ENCODE results near the gene SPATA20. TPM values are rescaled to one million over a fixed set of nuclear protein-coding genes. Genes with fewer than 3 reads are reported as not detected.

Gene SPATA20
- total RNA-seq, 1 donor from 2014 or later: 52.3 TPM

GRCh38 chr17:50579399-50579798 lies 32.4 kb downstream of the SPATA20 start:
- no peak for ATAC-seq (ENCODE audit: low read depth)
- Mint-ChIP-seq H3K27me3 (peaks cover 35% of the 10 kb centered on the region), H3K4me1 (no peaks in the 10 kb centered on the region), H3K36me3 (ENCODE audit: low read depth) (no peaks in the 10 kb centered on the region), H3K27ac (no peak overlapping the region), H3K9me3 (no peaks in the 10 kb centered on the region), H3K4me3 (no peak overlapping the region)
- POLR2A ChIA-PET: no interaction called here
- no peak for TF ChIP-seq CTCF (IDR thresholded peaks at IDR 0.05)
- intact Hi-C loops (cut with micrococcal nuclease): no loop called here
- no peak for DNase-seq
- CTCF ChIA-PET: no interaction called here

DNA sequence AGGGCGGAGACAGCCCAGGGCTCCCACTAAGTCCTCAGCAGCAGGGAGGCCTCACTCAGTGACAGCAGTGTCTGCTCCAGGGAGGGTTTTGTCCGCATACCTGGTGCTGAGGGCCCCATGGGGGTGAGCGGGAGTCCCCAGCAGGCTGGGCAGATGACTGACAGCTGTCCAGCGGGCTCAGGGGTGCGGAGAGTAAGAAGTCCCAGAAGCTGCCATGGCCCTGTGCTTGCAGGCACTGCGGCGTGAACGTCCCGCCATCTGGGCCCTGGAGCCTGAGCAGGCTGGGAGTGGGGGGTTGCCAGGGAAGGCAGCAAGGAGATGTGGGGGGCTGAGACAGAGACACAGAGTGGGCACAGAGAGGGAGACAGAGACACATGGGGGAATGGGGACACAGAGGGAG lies 33.7 kb downstream of the SPATA20 start:
- intact Hi-C loops (cut with micrococcal nuclease): no loop called here
- no peak for DNase-seq
- Mint-ChIP-seq H3K27me3 (peaks cover 35% of the 10 kb centered on the region), H3K36me3 (ENCODE audit: low read depth) (no peaks in the 10 kb centered on the region), H3K27ac (no peak overlapping the region), H3K9me3 (no peaks in the 10 kb centered on the region), H3K4me3 (no peak overlapping the region), H3K4me1 (no peaks in the 10 kb centered on the region)
- ATAC-seq (ENCODE audit: low read depth): no peak
- CTCF ChIA-PET: no interaction called here
- TF ChIP-seq CTCF (IDR thresholded peaks at IDR 0.05): no peak
- POLR2A ChIA-PET: no interaction called here

GRCh38 chr17:50581316-50581715 lies 34.3 kb downstream of the SPATA20 start:
- Mint-ChIP-seq H3K4me3 (no peak overlapping the region), H3K27me3 (peaks cover 35% of the 10 kb centered on the region), H3K36me3 (ENCODE audit: low read depth) (no peaks in the 10 kb centered on the region), H3K4me1 (no peaks in the 10 kb centered on the region), H3K9me3 (no peaks in the 10 kb centered on the region), H3K27ac (no peak overlapping the region)
- CTCF ChIA-PET: no interaction called here
- no peak for TF ChIP-seq CTCF (IDR thresholded peaks at IDR 0.05)
- POLR2A ChIA-PET: no interaction called here
- intact Hi-C loops (cut with micrococcal nuclease): no loop called here
- DNase-seq (no peak), ATAC-seq (ENCODE audit: low read depth) (no peak)

GRCh38 chr17:50582741-50583140 lies 35.8 kb downstream of the SPATA20 start:
- intact Hi-C loops (cut with micrococcal nuclease): no loop called here
- DNase-seq (no peak), ATAC-seq (ENCODE audit: low read depth) (no peak)
- H3K27ac Mint-ChIP-seq: no peak overlapping the region
- ChIA-PET POLR2A (no interaction called here), CTCF (no interaction called here)
- H3K4me3 Mint-ChIP-seq: no peak overlapping the region
- H3K4me1 Mint-ChIP-seq: no peaks in the 10 kb centered on the region
- no peak for TF ChIP-seq CTCF (IDR thresholded peaks at IDR 0.05)
- H3K36me3 Mint-ChIP-seq (ENCODE audit: low read depth): no peaks in the 10 kb centered on the region
- peaks cover 29% of the 10 kb centered on the region for H3K27me3 Mint-ChIP-seq
- H3K9me3 Mint-ChIP-seq: no peaks in the 10 kb centered on the region

DNA sequence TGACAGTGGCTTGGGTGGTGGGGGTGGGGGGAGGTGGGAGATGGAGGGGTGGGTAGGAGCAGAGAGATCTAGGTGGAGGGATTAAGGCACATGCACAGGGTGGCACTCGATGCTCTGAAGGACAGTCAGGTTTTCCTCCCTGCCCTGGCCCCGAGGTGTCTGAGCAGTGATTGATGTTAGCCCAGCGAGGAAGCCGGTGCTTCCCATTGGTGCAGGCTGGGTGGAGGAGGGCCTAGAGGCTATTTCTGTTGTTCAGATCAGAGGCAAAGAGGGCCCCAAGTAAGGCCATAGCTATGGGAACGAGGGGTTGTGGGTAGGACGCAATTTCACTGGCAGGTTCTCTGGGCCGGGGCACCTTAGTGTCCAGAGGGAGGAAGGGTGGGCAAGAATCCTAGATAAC lies 36.7 kb downstream of the SPATA20 start:
- POLR2A ChIA-PET: no interaction called here
- CTCF ChIA-PET: no interaction called here
- Mint-ChIP-seq H3K4me3 (no peak overlapping the region), H3K4me1 (no peaks in the 10 kb centered on the region), H3K36me3 (ENCODE audit: low read depth) (no peaks in the 10 kb centered on the region), H3K27me3 (peaks cover 23% of the 10 kb centered on the region), H3K27ac (no peak overlapping the region), H3K9me3 (no peaks in the 10 kb centered on the region)
- TF ChIP-seq CTCF (IDR thresholded peaks at IDR 0.05): no peak
- no peak for DNase-seq
- no peak for ATAC-seq (ENCODE audit: low read depth)
- intact Hi-C loops (cut with micrococcal nuclease): no loop called here
